ENCODE measurements around the gene WDR64. TPM values are rescaled to one million over a fixed set of nuclear protein-coding genes. Genes with fewer than 3 reads are reported as not detected.

The WDR64 gene
- total RNA-seq, 2 donors from 2014 or later, result not detected

DNA sequence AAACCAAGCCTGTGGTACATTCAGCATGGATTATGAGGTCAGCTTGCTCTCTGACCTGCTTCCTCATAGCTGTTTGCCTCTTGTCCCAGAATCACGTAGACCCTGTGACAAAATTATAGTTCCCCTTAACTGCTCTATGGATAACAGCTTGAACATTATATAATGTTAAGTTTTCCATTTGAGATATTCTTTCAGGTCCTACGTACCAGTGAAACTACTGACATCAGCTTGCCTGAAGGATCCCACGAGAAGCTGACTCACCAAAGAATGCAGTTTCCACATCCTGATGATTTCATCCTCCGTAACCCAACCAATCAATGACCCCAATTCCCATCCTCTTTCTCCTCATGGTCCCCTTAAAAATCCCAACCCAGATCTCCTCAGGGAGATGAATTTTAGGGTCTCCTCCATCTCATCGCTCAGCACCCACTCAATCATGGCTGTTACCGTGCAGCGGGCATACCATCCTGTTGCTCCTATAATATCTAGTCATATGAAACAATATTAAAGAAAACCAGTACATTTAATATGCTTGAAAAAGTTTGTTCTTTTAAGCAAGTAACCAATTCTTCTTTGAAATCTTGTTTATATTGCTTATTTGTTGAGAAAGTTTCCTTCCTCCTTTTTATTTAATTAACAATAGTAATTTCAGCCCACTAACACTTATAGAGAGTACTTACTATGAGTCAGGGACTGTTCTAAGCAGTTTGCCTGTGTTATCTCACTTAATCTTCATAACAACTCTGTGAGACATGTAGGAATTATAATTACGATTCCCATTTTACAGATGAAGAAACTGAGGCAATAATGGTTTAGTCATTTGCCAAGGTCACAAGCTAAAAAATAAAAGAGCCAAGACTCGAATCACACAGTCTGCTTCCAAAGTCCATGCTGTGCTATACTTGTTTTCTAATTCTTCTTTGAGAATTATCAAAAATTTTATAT lies 39.3 kb upstream of the WDR64 start:
- Histone ChIP-seq H3K27ac (ENCODE audit: low read depth, low read length) (no peak overlapping the region), H3K36me3 (ENCODE audit: control insufficient read depth, insufficient read depth, low read length) (no peaks in the 10 kb centered on the region), H3K4me3 (ENCODE audit: low read length) (no peak overlapping the region), H3K9ac (ENCODE audit: extremely low read depth, low read length, poor library complexity, severe bottlenecking) (no peak overlapping the region), H3K4me1 (ENCODE audit: control insufficient read depth, insufficient read depth, low read length) (peaks cover 10% of the 10 kb centered on the region), H3K27me3 (ENCODE audit: control insufficient read depth, insufficient read depth, low read length, poor library complexity, severe bottlenecking) (peaks cover 5% of the 10 kb centered on the region), H3K9me3 (ENCODE audit: control insufficient read depth, low read length) (no peaks in the 10 kb centered on the region)
- Mint-ChIP-seq H3K36me3 (ENCODE audit: low read depth) (no peaks in the 10 kb centered on the region), H3K27me3 (ENCODE audit: insufficient read depth) (no peaks in the 10 kb centered on the region), H3K9me3 (no peaks in the 10 kb centered on the region), H3K4me1 (peaks cover 7% of the 10 kb centered on the region), H3K4me3 (no peak overlapping the region), H3K27ac (no peak overlapping the region)
- TF ChIP-seq, protein P1, sequence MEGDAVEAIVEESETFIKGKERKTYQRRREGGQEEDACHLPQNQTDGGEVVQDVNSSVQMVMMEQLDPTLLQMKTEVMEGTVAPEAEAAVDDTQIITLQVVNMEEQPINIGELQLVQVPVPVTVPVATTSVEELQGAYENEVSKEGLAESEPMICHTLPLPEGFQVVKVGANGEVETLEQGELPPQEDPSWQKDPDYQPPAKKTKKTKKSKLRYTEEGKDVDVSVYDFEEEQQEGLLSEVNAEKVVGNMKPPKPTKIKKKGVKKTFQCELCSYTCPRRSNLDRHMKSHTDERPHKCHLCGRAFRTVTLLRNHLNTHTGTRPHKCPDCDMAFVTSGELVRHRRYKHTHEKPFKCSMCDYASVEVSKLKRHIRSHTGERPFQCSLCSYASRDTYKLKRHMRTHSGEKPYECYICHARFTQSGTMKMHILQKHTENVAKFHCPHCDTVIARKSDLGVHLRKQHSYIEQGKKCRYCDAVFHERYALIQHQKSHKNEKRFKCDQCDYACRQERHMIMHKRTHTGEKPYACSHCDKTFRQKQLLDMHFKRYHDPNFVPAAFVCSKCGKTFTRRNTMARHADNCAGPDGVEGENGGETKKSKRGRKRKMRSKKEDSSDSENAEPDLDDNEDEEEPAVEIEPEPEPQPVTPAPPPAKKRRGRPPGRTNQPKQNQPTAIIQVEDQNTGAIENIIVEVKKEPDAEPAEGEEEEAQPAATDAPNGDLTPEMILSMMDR (conservative IDR thresholded peaks at IDR 0.05), result no peak
- no peak for DNase-seq
- WGBS, 2 experiments (ENCODE audit: insufficient coverage in 1 of 2, insufficient read length in 1 of 2), result 92 to 94% methylated on average over 3 to 9 of the region's 9 CpGs

DNA sequence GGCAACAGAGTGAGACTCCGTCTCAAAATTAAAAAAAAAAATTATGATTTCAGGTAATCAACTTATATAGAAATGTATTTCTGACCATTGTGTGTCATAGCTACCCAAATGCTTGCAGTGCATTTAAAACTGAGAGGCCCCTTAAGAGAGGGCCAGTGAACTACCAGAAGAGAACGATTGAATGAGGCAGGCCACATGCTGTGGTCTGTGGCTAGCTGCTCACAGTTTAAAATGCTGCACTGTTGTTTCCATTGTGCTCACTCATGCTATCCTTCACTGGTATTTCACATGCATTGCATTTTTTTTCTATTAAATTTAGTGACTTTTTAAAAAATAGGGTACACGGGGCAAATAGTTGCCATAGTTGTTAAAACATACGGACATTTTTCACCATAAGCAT lies 37.9 kb upstream of the WDR64 start:
- Mint-ChIP-seq H3K4me3 (no peak overlapping the region), H3K4me1 (peaks cover 7% of the 10 kb centered on the region), H3K36me3 (ENCODE audit: low read depth) (no peaks in the 10 kb centered on the region), H3K27me3 (ENCODE audit: insufficient read depth) (no peaks in the 10 kb centered on the region), H3K27ac (no peak overlapping the region), H3K9me3 (no peaks in the 10 kb centered on the region)
- Histone ChIP-seq H3K4me3 (ENCODE audit: low read length) (no peak overlapping the region), H3K36me3 (ENCODE audit: control insufficient read depth, insufficient read depth, low read length) (no peaks in the 10 kb centered on the region), H3K27ac (ENCODE audit: low read depth, low read length) (no peak overlapping the region), H3K27me3 (ENCODE audit: control insufficient read depth, insufficient read depth, low read length, poor library complexity, severe bottlenecking) (no peaks in the 10 kb centered on the region), H3K9ac (ENCODE audit: extremely low read depth, low read length, poor library complexity, severe bottlenecking) (no peak overlapping the region), H3K4me1 (ENCODE audit: control insufficient read depth, insufficient read depth, low read length) (peaks cover 10% of the 10 kb centered on the region), H3K9me3 (ENCODE audit: control insufficient read depth, low read length) (no peaks in the 10 kb centered on the region)
- 92 to 95% methylated on average over 3 of the region's 4 CpGs for WGBS, 2 experiments (ENCODE audit: insufficient coverage in 1 of 2, insufficient read length in 1 of 2)
- TF ChIP-seq, protein P1 (conservative IDR thresholded peaks at IDR 0.05), result no peak
- no peak for DNase-seq

DNA sequence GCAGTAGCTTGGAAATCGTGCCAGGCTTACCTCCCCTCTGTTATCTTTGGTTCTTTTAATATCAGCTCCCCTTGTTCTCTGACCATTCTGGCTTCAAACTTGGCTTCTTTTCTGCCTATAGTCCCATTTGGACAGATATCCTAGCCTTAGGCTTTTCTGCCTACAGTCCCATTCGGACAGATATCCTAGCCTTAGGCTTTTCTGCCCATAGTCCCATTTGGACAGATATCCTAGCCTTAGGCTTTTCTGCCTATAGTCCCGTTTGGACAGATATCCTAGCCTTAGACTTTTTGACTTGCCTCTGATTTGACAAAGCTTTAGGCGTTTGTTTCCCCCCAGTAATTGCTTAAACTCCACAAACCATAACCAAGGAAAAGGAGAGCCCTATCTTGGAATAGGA lies 37.5 kb upstream of the WDR64 start:
- Mint-ChIP-seq H3K27me3 (ENCODE audit: insufficient read depth) (no peaks in the 10 kb centered on the region), H3K4me3 (no peak overlapping the region), H3K9me3 (no peaks in the 10 kb centered on the region), H3K36me3 (ENCODE audit: low read depth) (no peaks in the 10 kb centered on the region), H3K4me1 (peaks cover 5% of the 10 kb centered on the region), H3K27ac (no peak overlapping the region)
- Histone ChIP-seq H3K27ac (ENCODE audit: low read depth, low read length) (no peak overlapping the region), H3K36me3 (ENCODE audit: control insufficient read depth, insufficient read depth, low read length) (no peaks in the 10 kb centered on the region), H3K4me1 (ENCODE audit: control insufficient read depth, insufficient read depth, low read length) (peaks cover 10% of the 10 kb centered on the region), H3K27me3 (ENCODE audit: control insufficient read depth, insufficient read depth, low read length, poor library complexity, severe bottlenecking) (no peaks in the 10 kb centered on the region), H3K9ac (ENCODE audit: extremely low read depth, low read length, poor library complexity, severe bottlenecking) (no peak overlapping the region), H3K9me3 (ENCODE audit: control insufficient read depth, low read length) (no peaks in the 10 kb centered on the region), H3K4me3 (ENCODE audit: low read length) (no peak overlapping the region)
- 79 to 84% methylated on average over 3 to 4 of the region's 4 CpGs for WGBS, 2 experiments (ENCODE audit: insufficient coverage in 1 of 2, insufficient read length in 1 of 2)
- no peak for DNase-seq
- TF ChIP-seq, protein P1 (conservative IDR thresholded peaks at IDR 0.05), result no peak
